HEK293T (cell line): Measurements from ENCODE around the gene CHRNA1.
"Not testable (repeated sequence)": the region's sequence is repeated elsewhere in the genome, so short reads cannot be mapped to it uniquely, and the experiment has no call there.

Experiments used
- CTCF ChIA-PET: fragments of 350-600 bp; formaldehyde crosslinking; extraction: SDS; loops from one replicate; lab custom pipeline; 2021; ENCODE audit warnings: antibody characterized with exemption, inconsistent platforms; lab: Yijun Ruan, JAX
- POLR2A ChIA-PET: fragments of 350-600 bp; formaldehyde crosslinking; extraction: SDS; loops from one replicate; lab custom pipeline; 2020; ENCODE audit warnings: antibody characterized with exemption, inconsistent platforms; lab: Yijun Ruan, JAX
- DNase-seq: peaks from one replicate; pipeline ENCODE4 v3.0.0; 2012; ENCODE audit warnings: mixed read lengths; ENCODE audit errors: extremely low spot score
- ARNT ChIP-seq: fragments of 450-650 bp; IDR thresholded peaks from 2 replicates; pipeline ENCODE4 v1.6.1; 2017; ENCODE audit warnings: mild to moderate bottlenecking
- BHLHE40 ChIP-seq: fragments of 450-650 bp; IDR thresholded peaks from 2 replicates; pipeline ENCODE4 v1.6.1; 2016; ENCODE audit warnings: mild to moderate bottlenecking, moderate library complexity, borderline replicate concordance
- CTBP1 ChIP-seq: fragments of 450-650 bp; IDR thresholded peaks from 2 replicates; pipeline ENCODE4 v1.6.1; 2016; ENCODE audit warnings: borderline replicate concordance
- ELF4 ChIP-seq: fragments of 450-650 bp; IDR thresholded peaks from 2 replicates; pipeline ENCODE4 v1.6.1; 2017; ENCODE audit warnings: antibody characterized with exemption
- FOXA1 ChIP-seq: fragments of 450-650 bp; IDR thresholded peaks from 2 replicates; pipeline ENCODE4 v1.6.1; 2016; ENCODE audit warnings: mild to moderate bottlenecking
- FOXK2 ChIP-seq: fragments of 450-650 bp; IDR thresholded peaks from 2 replicates; pipeline ENCODE4 v1.6.1; 2016; ENCODE audit warnings: mild to moderate bottlenecking
- FOXM1 ChIP-seq: fragments of 450-650 bp; IDR thresholded peaks from 2 replicates; pipeline ENCODE4 v1.6.1; 2017; ENCODE audit warnings: mild to moderate bottlenecking, borderline replicate concordance
- HDGF ChIP-seq: fragments of 450-650 bp; IDR thresholded peaks from 2 replicates; pipeline ENCODE4 v1.6.1; 2017; ENCODE audit warnings: antibody characterized with exemption, borderline replicate concordance
- L3MBTL2 ChIP-seq: fragments of 450-650 bp; conservative IDR thresholded peaks from 2 replicates; pipeline ENCODE4 v1.6.1; 2016; ENCODE audit warnings: mild to moderate bottlenecking
- LEF1 ChIP-seq: fragments of 450-650 bp; IDR thresholded peaks from 2 replicates; pipeline ENCODE4 v1.6.1; 2017; ENCODE audit warnings: mild to moderate bottlenecking, borderline replicate concordance
- NFRKB ChIP-seq: fragments of 450-650 bp; IDR thresholded peaks from 2 replicates; pipeline ENCODE4 v1.6.1; 2016; ENCODE audit warnings: mild to moderate bottlenecking, moderate library complexity
- PKNOX1 ChIP-seq: fragments of 450-650 bp; IDR thresholded peaks from 2 replicates; pipeline ENCODE4 v1.6.1; 2016
- SP1 ChIP-seq: fragments of 450-650 bp; IDR thresholded peaks from 2 replicates; pipeline ENCODE4 v1.6.1; 2017
- SUZ12 ChIP-seq: fragments of 450-650 bp; IDR thresholded peaks from 2 replicates; pipeline ENCODE4 v1.6.1; 2016; ENCODE audit warnings: mild to moderate bottlenecking
- TARDBP ChIP-seq: fragments of 450-650 bp; IDR thresholded peaks from 2 replicates; pipeline ENCODE4 v1.6.1; 2016
- ZNF384 ChIP-seq: fragments of 450-650 bp; IDR thresholded peaks from 2 replicates; pipeline ENCODE4 v1.6.1; 2016

Gene CHRNA1

GRCh38 chr2:174713686-174714085 is 50.6 kb downstream of the CHRNA1 start:
- CTCF ChIA-PET = interaction anchor here (1.1 kb wide), 2 partner anchors 17 to 35 kb away, joined by 3 to 4 read pairs; no protein-coding TSS in a partner anchor
- POLR2A ChIA-PET = no interaction called here
- no peak for DNase-seq
- TF ChIP-seq FOXM1 = no peak
- no peak for TF ChIP-seq ELF4
- no peak for TF ChIP-seq FOXA1
- no peak for TF ChIP-seq FOXK2
- no peak for TF ChIP-seq LEF1
- TF ChIP-seq SP1 = no peak
- TF ChIP-seq PKNOX1 = no peak
- TF ChIP-seq CTBP1 = no peak
- no peak for TF ChIP-seq BHLHE40
- TF ChIP-seq ARNT = no peak
- TF ChIP-seq L3MBTL2 = no peak

- ChIA-PET POLR2A (no interaction called here), CTCF (no interaction called here)
- TF ChIP-seq L3MBTL2 (no peak), HDGF (no peak), SP1 (no peak), BHLHE40 (no peak), FOXK2 (no peak), FOXM1 (no peak), PKNOX1 (no peak), LEF1 (no peak), ARNT (no peak)
- no peak for DNase-seq
Observed at GRCh38 chr2:174711206-174711605, 53.1 kb downstream of the CHRNA1 start.

GRCh38 chr2:174709416-174710004 is 54.8 kb downstream of the CHRNA1 start:
- CTCF ChIA-PET, DNase-seq, POLR2A ChIA-PET: not testable (repeated sequence)

GRCh38 chr2:174708713-174709112 is 55.6 kb downstream of the CHRNA1 start:
- no peak for DNase-seq
- no peak for TF ChIP-seq FOXA1
- TF ChIP-seq TARDBP = no peak
- no peak for TF ChIP-seq PKNOX1
- TF ChIP-seq ZNF384 = no peak
- TF ChIP-seq SUZ12 = no peak
- TF ChIP-seq FOXM1 = no peak
- TF ChIP-seq LEF1 = no peak
- ChIA-PET POLR2A (no interaction called here), CTCF (no interaction called here)

- no peak for DNase-seq
- CTCF ChIA-PET = interaction anchor here (1.1 kb wide), 1 partner anchor 10 kb away, joined by 4 read pairs; no protein-coding TSS in a partner anchor
- TF ChIP-seq LEF1 (no peak), FOXM1 (no peak), L3MBTL2 (no peak), TARDBP (no peak)
- POLR2A ChIA-PET = no interaction called here
Observed at GRCh38 chr2:174705321-174705720, 59.0 kb downstream of the CHRNA1 start.

- ChIA-PET CTCF (interaction anchor here (1.1 kb wide), 1 partner anchor 9 kb away, joined by 4 read pairs; no protein-coding TSS in a partner anchor), POLR2A (no interaction called here)
- no peak for TF ChIP-seq BHLHE40
- no peak for TF ChIP-seq PKNOX1
- no peak for TF ChIP-seq CTBP1
- no peak for TF ChIP-seq FOXK2
- no peak for TF ChIP-seq NFRKB
- TF ChIP-seq LEF1 = no peak
- no peak for TF ChIP-seq SP1
- no peak for TF ChIP-seq SUZ12
- no peak for TF ChIP-seq HDGF
- no peak for DNase-seq
Observed at GRCh38 chr2:174704642-174705041, 59.6 kb downstream of the CHRNA1 start.

GRCh38 chr2:174704061-174704460 is 60.2 kb downstream of the CHRNA1 start:
- DNase-seq = no peak
- TF ChIP-seq L3MBTL2 (no peak), SUZ12 (no peak), PKNOX1 (no peak), ELF4 (no peak), FOXK2 (no peak)
- CTCF ChIA-PET = interaction anchor here (1.1 kb wide), 1 partner anchor 8 kb away, joined by 4 read pairs; no protein-coding TSS in a partner anchor
- POLR2A ChIA-PET = no interaction called here
